Measurements from ENCODE around the gene PYGM. TPM values are rescaled to one million over a fixed set of nuclear protein-coding genes. Genes with fewer than 3 reads are reported as not detected.

PYGM gene
- total and polyA plus RNA-seq, 2 donors (not counting 1 experiment from before 2014, with no cell fraction given), result 0.50 to 1.9 TPM

GRCh38 chr11:64739871-64740270 is 19.9 kb downstream of the PYGM start:
- Histone ChIP-seq H3K79me2 (ENCODE audit: control insufficient read depth, insufficient read depth, low read length) (no peaks in the 10 kb centered on the region), H3K4me3 (replicated peaks in 1 of 4; ENCODE audit: control extremely low read depth in 1 of 4, insufficient read depth in 1 of 4, low read depth in 3 of 4, low read length in 4 of 4) (no peak overlapping the region), H3K9ac (ENCODE audit: insufficient read depth, low read length) (no peak overlapping the region), H3K4me2 (ENCODE audit: extremely low read depth, insufficient read depth, low read length) (no peak overlapping the region), H3K27me3 (ENCODE audit: control insufficient read depth, insufficient read depth, low read length) (peaks cover 16% of the 10 kb centered on the region), H4K20me1 (ENCODE audit: control insufficient read depth, extremely low read depth, insufficient read depth, low read length) (no peaks in the 10 kb centered on the region), H2AFZ (ENCODE audit: low read length) (no peak overlapping the region), H3K36me3 (ENCODE audit: control insufficient read depth, insufficient read depth, low read length) (no peaks in the 10 kb centered on the region), H3K4me1 (ENCODE audit: control insufficient read depth, extremely low read depth, insufficient read depth, low read length) (peaks cover 14% of the 10 kb centered on the region), H3K27ac (ENCODE audit: insufficient read depth, low read length) (no peak overlapping the region), H3K9me3 (ENCODE audit: control insufficient read depth, insufficient read depth, low read depth, low read length) (no peaks in the 10 kb centered on the region)
- DNase-seq (ENCODE audit: low read depth in 2 of 2), result no peak
- TF ChIP-seq, protein P1, sequence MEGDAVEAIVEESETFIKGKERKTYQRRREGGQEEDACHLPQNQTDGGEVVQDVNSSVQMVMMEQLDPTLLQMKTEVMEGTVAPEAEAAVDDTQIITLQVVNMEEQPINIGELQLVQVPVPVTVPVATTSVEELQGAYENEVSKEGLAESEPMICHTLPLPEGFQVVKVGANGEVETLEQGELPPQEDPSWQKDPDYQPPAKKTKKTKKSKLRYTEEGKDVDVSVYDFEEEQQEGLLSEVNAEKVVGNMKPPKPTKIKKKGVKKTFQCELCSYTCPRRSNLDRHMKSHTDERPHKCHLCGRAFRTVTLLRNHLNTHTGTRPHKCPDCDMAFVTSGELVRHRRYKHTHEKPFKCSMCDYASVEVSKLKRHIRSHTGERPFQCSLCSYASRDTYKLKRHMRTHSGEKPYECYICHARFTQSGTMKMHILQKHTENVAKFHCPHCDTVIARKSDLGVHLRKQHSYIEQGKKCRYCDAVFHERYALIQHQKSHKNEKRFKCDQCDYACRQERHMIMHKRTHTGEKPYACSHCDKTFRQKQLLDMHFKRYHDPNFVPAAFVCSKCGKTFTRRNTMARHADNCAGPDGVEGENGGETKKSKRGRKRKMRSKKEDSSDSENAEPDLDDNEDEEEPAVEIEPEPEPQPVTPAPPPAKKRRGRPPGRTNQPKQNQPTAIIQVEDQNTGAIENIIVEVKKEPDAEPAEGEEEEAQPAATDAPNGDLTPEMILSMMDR (conservative IDR thresholded peaks at IDR 0.05 in 1 of 2, IDR thresholded peaks at IDR 0.05 in 1 of 2; ENCODE audit: low read depth in 1 of 2, low read length in 2 of 2), result no peak
- no peak for TF ChIP-seq EZH2 (IDR thresholded peaks at IDR 0.05; ENCODE audit: low read length, missing control alignments)

DNA sequence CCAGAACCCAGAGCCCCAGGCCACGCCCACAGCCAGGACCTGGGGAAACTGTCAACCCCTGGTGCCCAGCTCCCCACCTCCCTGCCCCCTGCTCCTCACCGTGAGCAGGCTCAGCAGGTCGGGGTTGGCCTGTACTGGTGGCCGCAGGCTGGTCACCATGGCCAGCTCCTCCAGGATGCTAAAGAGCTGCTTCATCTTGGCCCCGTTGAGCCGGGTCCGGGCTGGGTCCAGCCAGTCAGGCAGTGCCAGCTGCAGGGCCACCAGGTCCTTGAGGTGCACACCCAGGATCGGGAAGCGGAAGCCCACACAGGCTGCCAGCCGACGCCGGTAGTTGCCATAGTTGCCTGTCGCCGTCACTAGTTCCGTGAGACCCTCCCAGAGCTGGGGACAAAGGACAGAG is 23.1 kb downstream of the PYGM start:
- Histone ChIP-seq H3K4me2 (ENCODE audit: extremely low read depth, insufficient read depth, low read length) (no peak overlapping the region), H4K20me1 (ENCODE audit: control insufficient read depth, extremely low read depth, insufficient read depth, low read length) (no peaks in the 10 kb centered on the region), H3K9me3 (ENCODE audit: control insufficient read depth, insufficient read depth, low read depth, low read length) (no peaks in the 10 kb centered on the region), H3K9ac (ENCODE audit: insufficient read depth, low read length) (no peak overlapping the region), H2AFZ (ENCODE audit: low read length) (no peak overlapping the region), H3K4me1 (ENCODE audit: control insufficient read depth, extremely low read depth, insufficient read depth, low read length) (no peaks in the 10 kb centered on the region), H3K79me2 (ENCODE audit: control insufficient read depth, insufficient read depth, low read length) (no peaks in the 10 kb centered on the region), H3K4me3 (replicated peaks in 1 of 4; ENCODE audit: control extremely low read depth in 1 of 4, insufficient read depth in 1 of 4, low read depth in 3 of 4, low read length in 4 of 4) (no peak overlapping the region), H3K27ac (ENCODE audit: insufficient read depth, low read length) (no peak overlapping the region), H3K36me3 (ENCODE audit: control insufficient read depth, insufficient read depth, low read length) (no peaks in the 10 kb centered on the region), H3K27me3 (ENCODE audit: control insufficient read depth, insufficient read depth, low read length) (no peaks in the 10 kb centered on the region)
- no peak for DNase-seq (ENCODE audit: low read depth in 2 of 2)
- no peak for TF ChIP-seq EZH2 (IDR thresholded peaks at IDR 0.05; ENCODE audit: low read length, missing control alignments)
- TF ChIP-seq, protein P1 (conservative IDR thresholded peaks at IDR 0.05 in 1 of 2, IDR thresholded peaks at IDR 0.05 in 1 of 2; ENCODE audit: low read depth in 1 of 2, low read length in 2 of 2), result no peak

DNA sequence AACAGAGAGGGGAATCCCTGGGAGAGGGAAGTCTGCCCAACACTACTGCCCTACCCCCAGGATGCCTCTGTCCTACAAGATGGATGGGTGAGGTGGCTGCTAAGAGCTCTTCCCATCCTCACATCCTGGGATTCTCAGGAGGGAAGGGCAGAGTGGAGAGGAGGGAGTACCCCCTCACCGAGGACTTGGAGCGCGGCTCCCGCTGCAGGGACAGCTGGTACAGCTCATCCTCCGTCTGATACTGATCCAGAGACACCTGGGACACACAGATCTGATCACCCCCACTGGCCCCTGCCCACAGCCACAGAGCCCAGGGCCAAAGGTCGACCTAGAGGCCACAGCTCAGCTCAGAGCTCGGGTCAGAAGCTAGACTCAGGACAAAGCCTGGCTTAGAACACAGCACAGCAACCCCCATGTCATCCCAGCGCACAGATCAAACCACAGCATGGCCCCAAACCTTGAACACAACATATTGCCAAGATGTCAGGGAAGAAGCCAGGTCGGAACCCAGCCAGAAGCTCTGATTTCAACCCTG is 24.0 kb downstream of the PYGM start:
- DNase-seq (ENCODE audit: low read depth in 2 of 2), result no peak
- Histone ChIP-seq H3K4me1 (ENCODE audit: control insufficient read depth, extremely low read depth, insufficient read depth, low read length) (no peaks in the 10 kb centered on the region), H3K36me3 (ENCODE audit: control insufficient read depth, insufficient read depth, low read length) (no peaks in the 10 kb centered on the region), H3K79me2 (ENCODE audit: control insufficient read depth, insufficient read depth, low read length) (no peaks in the 10 kb centered on the region), H3K9me3 (ENCODE audit: control insufficient read depth, insufficient read depth, low read depth, low read length) (no peaks in the 10 kb centered on the region), H4K20me1 (ENCODE audit: control insufficient read depth, extremely low read depth, insufficient read depth, low read length) (no peaks in the 10 kb centered on the region), H3K4me2 (ENCODE audit: extremely low read depth, insufficient read depth, low read length) (no peak overlapping the region), H3K27ac (ENCODE audit: insufficient read depth, low read length) (no peak overlapping the region), H2AFZ (ENCODE audit: low read length) (no peak overlapping the region), H3K9ac (ENCODE audit: insufficient read depth, low read length) (no peak overlapping the region), H3K4me3 (replicated peaks in 1 of 4; ENCODE audit: control extremely low read depth in 1 of 4, insufficient read depth in 1 of 4, low read depth in 3 of 4, low read length in 4 of 4) (no peak overlapping the region), H3K27me3 (ENCODE audit: control insufficient read depth, insufficient read depth, low read length) (no peaks in the 10 kb centered on the region)
- TF ChIP-seq EZH2 (IDR thresholded peaks at IDR 0.05; ENCODE audit: low read length, missing control alignments), result no peak
- TF ChIP-seq, protein P1 (conservative IDR thresholded peaks at IDR 0.05 in 1 of 2, IDR thresholded peaks at IDR 0.05 in 1 of 2; ENCODE audit: low read depth in 1 of 2, low read length in 2 of 2), result no peak

Data from fibroblast of lung (primary cell).